ENCODE results near the gene SEMA4D. TPM values are rescaled to one million over a fixed set of nuclear protein-coding genes. Genes with fewer than 3 reads are reported as not detected.

SEMA4D gene
- total and polyA plus RNA-seq, 9 of the 15 experiments (the other 6 are each of a cell fraction or from before 2014, with no cell fraction given), result 0.38 to 5.1 (median 1.8) TPM

- Histone ChIP-seq H3K27me3 (ENCODE audit: control insufficient read depth in 2 of 2, insufficient read depth in 2 of 2, low read length in 2 of 2) (peaks cover 0 to 13% of the 10 kb centered on the region in 2 experiments; a peak in 1 of 5 replicates), H3K9me1 (ENCODE audit: control insufficient read depth, insufficient read depth, low read length) (no peaks in the 10 kb centered on the region), H3K4me2 (ENCODE audit: insufficient read depth, low read length) (no peak overlapping the region), H3K9me3 (replicated peaks; ENCODE audit: control insufficient read depth, insufficient read depth, low read depth, low read length) (no peaks in the 10 kb centered on the region), H3K27ac (ENCODE audit: extremely low read depth, low read depth, low read length) (no peak overlapping the region), H3K4me3 (no peak overlapping the region), H4K20me1 (replicated peaks; ENCODE audit: control insufficient read depth, insufficient read depth, low read length) (no peaks in the 10 kb centered on the region), H3K9ac (ENCODE audit: insufficient read depth in 1 of 2, low read depth in 2 of 2, low read length in 2 of 2) (no peak overlapping the region), H2AFZ (ENCODE audit: low read depth, low read length) (no peak overlapping the region), H3K36me3 (ENCODE audit: control insufficient read depth, insufficient read depth, low read length) (peaks cover 19% of the 10 kb centered on the region; the same call in 2 of the 3 replicates), H3K79me2 (ENCODE audit: control insufficient read depth, insufficient read depth, low read length) (no peaks in the 10 kb centered on the region), H3K4me1 (replicated peaks in 1 of 2; ENCODE audit: control insufficient read depth in 2 of 2, insufficient read depth in 2 of 2, low read length in 2 of 2) (no peaks in the 10 kb centered on the region; a peak in 1 of 5 replicates)
- FAIRE-seq, result no peak
- ATAC-seq, result peak; percentile 12; the same call in 2 of the 3 replicates
- no peak for DNase-seq (ENCODE audit: extremely low read depth in 1 of 4, low spot score in 3 of 4)
- CTCF ChIA-PET (ENCODE audit: low intra/inter-chr PET ratio), result no interaction called here
- in situ Hi-C loops (cut with MboI) (no loop called here), intact Hi-C loops (cut with micrococcal nuclease) (no loop called here)
- 26% methylated on average over 8 of the region's 17 CpGs for WGBS (ENCODE audit: insufficient coverage, low coverage, missing lambda C conversion rate)
- no peak for TF ChIP-seq TGIF2 (CRISPR knock-in tag; IDR thresholded peaks at IDR 0.05)
- peak; percentile 5 for TF ChIP-seq POLR2G (IDR thresholded peaks at IDR 0.05; ENCODE audit: low read depth, low read length)
- no TSS peak for BruUV-seq (replicated peaks)
- POLR2A ChIA-PET, result interaction anchor here (0.7 kb wide), 1 partner anchor 8 kb away, joined by 4 read pairs; no protein-coding TSS in a partner anchor
Observed at GRCh38 chr9:89364666-89365531, 133.0 kb downstream of the SEMA4D start.

Data from K562 (cell line).